D721Med (cell line): ENCODE measurements around the gene GPR132.

Source experiments
- DNase-seq: peaks from one replicate; pipeline ENCODE4 v3.0.0; 2011; ENCODE audit warnings: low spot score; ENCODE audit not compliant: insufficient read length
- FAIRE-seq: peaks from 2 replicates; lab custom pipeline; 2011; peaks lifted over from hg19 to GRCh38; lab: Jason Lieb, UNC
- CTCF ChIP-seq: IDR thresholded peaks from 2 replicates; pipeline ENCODE4 v1.5.1; 2012; ENCODE audit warnings: mild to moderate bottlenecking, control low read depth; ENCODE audit not compliant: insufficient read depth; ENCODE audit errors: missing control alignments

The GPR132 gene

GRCh38 chr14:105102361-105102870 lies 37.2 kb upstream of the GPR132 start:
- no peak for TF ChIP-seq CTCF
- FAIRE-seq (no peak), DNase-seq (no peak)

GRCh38 chr14:105100910-105101309 lies 35.7 kb upstream of the GPR132 start:
- no peak for DNase-seq
- FAIRE-seq = no peak
- TF ChIP-seq CTCF = no peak

GRCh38 chr14:105099778-105100177 lies 34.5 kb upstream of the GPR132 start:
- no peak for TF ChIP-seq CTCF
- FAIRE-seq (no peak), DNase-seq (no peak)

- no peak for FAIRE-seq
- no peak for TF ChIP-seq CTCF
- DNase-seq = no peak
Observed at GRCh38 chr14:105098316-105098715, 33.1 kb upstream of the GPR132 start.

DNA sequence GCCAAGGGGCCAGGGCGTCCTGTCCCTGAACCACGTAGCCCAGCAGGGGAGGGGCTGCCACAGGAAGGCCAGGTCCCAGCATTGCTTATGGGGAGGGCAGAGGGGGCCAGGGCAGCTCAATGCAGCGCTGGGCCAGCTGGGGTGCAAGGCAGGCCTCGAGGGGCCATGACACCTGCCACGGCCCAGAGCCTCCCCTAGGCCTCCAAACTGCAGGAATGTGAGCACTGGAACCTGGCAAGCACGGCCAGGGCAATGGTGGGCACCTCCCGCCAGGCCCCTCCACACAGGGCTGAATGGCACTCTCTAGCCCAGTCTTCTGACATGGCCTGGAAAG lies 32.5 kb upstream of the GPR132 start:
- FAIRE-seq (no peak), DNase-seq (no peak)
- no peak for TF ChIP-seq CTCF

- no peak for TF ChIP-seq CTCF
- DNase-seq (no peak), FAIRE-seq (no peak)
Observed at GRCh38 chr14:105096206-105096875, 31.1 kb upstream of the GPR132 start.

- DNase-seq (no peak), FAIRE-seq (no peak)
- no peak for TF ChIP-seq CTCF
Observed at GRCh38 chr14:105095236-105095805, 30.1 kb upstream of the GPR132 start.
